Measurements from ENCODE around the gene TNFRSF14.

DNA sequence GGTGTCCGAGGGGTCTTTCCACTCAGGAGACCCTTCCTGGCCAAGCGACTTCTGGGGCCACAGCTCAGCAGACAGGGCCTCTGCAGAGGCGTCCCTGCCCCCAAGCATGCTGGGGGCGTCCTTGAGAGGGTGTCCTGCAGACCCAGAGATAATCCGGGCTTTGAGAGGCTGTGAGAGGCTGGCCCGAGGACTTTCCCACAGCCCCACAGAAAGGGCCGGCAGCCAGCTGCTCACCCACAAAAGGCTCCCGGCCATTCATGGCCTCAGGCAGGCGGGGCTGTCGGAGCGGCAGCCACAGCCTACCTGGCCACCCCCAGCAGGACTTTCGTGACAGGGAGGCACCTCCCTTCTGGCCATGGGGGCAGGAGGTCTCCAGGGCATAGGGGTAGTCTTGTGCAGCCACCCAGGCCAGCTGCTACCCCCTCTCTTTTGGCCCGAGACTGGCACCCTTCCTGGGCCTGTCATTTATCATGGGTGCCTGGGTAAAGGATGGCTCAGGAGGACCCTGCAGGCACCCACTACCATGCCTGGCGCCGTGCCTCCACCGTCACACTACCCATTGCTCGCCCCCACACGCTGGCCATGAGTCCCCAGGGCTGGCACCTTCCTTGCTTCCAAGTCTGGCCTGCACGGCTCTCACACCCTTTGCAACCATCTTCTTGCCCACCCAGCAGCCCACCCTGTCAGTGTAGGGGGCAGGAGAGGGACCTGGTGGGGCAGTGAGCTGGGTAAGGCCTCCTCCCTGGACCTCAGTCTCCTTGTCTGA is 11.1 kb upstream of the TNFRSF14 start:
- no peak for TF ChIP-seq EZH2phosphoT487 (IDR thresholded peaks at IDR 0.05; ENCODE audit: borderline replicate concordance, low read length)
- TF ChIP-seq, protein P1, sequence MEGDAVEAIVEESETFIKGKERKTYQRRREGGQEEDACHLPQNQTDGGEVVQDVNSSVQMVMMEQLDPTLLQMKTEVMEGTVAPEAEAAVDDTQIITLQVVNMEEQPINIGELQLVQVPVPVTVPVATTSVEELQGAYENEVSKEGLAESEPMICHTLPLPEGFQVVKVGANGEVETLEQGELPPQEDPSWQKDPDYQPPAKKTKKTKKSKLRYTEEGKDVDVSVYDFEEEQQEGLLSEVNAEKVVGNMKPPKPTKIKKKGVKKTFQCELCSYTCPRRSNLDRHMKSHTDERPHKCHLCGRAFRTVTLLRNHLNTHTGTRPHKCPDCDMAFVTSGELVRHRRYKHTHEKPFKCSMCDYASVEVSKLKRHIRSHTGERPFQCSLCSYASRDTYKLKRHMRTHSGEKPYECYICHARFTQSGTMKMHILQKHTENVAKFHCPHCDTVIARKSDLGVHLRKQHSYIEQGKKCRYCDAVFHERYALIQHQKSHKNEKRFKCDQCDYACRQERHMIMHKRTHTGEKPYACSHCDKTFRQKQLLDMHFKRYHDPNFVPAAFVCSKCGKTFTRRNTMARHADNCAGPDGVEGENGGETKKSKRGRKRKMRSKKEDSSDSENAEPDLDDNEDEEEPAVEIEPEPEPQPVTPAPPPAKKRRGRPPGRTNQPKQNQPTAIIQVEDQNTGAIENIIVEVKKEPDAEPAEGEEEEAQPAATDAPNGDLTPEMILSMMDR (conservative IDR thresholded peaks at IDR 0.05; ENCODE audit: low read depth, low read length): no peak
- TF ChIP-seq EZH2 (IDR thresholded peaks at IDR 0.05; ENCODE audit: low read length, unreplicated experiment): no peak

All from PC-3 (cell line).